IPS-NIHi7 (cell line): Measurements from ENCODE around the gene ENOX1.

Experiments used
- DNase-seq: peaks from one replicate; pipeline ENCODE4 v3.0.0; 2012; ENCODE audit warnings: mixed read lengths; ENCODE audit errors: extremely low spot score

The ENOX1 gene

DNA sequence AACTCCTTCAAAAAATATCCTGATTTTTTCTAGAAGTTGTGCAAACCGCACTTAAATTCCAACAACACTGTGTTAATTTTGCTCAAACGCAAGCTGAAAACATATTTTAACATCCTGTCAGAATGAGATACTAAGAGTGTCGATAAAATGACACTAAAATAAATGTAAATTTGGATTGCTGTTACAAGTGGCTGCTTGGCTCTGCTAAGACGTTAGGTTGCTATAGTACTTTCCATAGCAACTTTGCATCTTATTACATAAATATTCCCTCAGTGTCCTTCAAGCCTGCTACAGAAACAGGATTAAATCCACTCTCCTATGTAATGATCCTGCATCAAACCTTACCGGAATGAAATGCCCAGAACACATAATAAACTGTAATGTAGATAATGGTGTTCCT is 471.2 kb downstream of the ENOX1 start:
- DNase-seq = no peak

DNA sequence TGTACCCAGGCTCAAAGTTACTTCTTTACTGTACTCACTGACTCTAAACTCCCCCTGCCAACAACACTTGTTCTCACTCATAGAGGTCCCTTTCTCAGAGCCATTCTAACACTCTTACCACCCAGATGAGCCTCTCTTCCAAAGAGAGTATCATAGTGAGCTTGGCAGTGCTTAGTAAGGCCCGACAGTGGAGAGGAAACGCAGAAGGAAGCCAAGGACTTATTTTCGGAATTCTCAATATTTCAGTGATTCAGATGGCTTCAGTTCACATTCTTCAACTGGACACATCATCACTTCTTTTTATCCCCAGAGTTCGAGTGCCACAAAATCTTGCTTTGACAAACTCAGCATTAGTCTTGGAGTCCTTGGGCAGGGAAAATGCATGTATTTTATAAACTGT is 477.5 kb downstream of the ENOX1 start:
- DNase-seq = no peak

DNA sequence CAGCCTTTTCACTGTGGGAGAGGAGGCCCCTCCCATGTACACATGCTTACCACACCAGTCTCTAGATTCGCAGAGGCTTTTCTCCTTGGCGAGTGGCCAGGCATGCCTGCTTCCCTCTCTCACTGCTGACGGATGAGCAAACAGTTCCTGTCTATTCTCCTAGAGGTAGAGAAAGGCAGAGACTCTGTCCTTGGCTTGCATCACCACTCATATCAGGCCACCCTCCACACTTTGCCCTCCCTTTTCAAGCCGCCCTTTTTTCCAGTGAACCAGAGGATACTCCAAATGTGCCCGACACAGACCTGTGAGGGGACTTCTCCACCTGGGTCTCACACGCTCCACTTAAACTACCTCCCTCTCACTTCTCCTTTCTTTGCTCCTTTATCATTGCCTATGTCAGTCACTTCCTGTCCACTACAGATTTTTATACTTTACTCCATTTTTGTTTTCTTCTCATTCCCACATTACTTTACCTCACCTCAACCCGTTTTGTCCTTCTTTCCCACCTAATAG is 478.8 kb downstream of the ENOX1 start:
- DNase-seq = no peak

DNA sequence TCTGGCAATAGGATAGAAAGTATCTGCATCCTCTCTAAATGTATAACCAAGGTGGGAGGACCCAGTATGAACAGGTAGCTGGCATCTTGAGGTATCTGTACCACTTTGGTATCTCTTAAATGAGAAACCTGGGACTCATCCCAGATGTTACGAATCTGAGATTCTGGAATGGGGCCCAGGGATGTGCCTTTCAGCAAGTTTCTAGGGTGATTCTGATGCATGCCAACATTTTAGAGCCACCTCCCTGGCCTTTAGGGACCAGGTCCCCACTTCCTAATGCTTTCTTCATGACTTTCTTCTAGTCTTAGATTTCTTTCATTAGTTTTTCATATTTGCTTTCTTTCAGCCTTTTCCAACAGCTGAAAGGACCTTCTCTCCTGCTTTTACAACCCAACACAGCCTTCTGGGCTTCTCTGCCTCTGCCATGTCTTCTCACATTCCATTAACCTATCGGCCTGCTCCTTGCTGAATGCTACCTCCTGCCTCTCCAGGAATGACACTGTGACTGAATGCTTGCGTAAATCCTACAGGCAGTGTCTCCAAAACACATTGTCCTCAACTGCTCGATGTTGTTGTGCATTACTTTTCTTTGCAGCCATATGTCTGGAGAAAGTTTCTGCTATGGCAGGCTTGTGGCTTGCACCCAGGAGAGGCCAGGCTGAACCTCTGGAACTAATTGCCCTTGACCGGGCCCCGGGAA is 479.4 kb downstream of the ENOX1 start:
- DNase-seq = no peak

DNA sequence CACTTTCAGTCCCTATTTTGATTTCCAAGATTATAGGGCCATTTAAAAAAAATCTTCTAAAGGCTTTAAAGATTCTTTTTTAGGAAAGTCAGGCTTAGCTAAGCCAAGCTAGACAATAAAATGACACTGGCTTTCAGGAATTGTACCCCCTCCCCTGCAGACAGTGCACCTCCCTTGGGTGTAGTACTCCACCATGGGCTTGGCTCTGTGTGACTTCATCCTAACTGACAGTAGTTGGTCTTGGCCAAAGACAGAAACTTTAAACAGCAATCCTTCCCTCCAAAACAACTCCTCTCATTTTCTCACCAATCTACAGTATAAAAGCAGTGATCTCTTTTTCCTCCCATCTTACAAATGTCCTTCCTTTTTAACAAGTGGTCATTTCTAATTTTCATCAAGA is 480.4 kb downstream of the ENOX1 start:
- DNase-seq = no peak

DNA sequence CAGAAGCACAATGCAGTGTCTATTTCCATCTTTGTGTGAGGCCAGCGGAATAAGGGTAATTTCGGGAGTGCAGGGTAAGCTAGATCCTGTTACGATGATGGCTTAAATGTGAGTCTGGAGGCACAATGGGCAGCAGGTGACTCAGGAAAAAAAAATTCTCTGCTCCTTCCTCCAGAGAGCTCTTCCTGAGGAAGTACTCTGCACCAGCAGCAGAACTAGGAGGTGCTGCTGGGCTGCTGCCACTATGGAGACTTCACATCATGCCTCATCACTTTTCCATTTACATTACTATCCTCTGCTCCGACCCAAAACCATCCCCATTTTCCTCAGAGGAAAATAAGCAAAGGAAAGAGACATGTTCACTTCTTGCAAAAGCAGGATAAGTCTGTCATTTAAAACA is 481.4 kb downstream of the ENOX1 start:
- no peak for DNase-seq

DNA sequence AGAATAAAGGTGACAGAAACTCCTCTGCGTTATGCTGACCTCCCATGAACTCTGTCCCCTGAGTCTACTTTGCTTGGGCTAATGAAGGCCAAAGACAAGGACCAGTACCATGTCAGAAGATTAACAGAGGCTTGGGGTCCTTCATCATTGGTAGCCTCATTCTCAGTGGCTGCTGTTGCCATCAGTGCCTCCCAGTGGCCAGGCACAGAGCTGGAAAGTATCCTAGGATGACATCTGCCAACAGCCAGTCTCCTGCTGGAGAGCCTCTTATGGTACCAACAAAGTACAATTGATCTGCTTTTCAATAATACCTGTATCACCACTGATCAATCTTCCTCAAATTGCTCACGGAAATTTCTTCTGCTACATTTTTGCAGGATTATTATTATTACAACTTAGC is 481.8 kb downstream of the ENOX1 start:
- DNase-seq = peak; percentile 31

DNA sequence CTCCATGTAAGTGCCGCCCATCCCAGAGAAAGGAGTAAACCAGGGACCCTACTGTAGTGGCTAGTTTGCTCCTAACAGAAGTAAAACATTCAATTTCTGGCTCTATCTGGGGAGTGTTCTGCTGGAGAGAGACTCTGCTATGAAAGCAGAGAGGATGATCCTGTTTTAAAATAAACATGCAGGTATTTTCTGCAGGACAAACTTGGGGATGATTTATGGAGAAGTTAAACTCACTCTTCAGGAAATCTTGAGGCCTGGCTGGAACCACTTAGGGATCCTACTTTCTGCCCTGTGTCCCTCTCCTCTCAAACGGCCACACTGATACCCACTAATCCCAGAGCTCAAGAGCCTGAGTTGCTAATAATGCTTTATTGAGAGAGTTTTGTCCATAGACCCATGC is 482.3 kb downstream of the ENOX1 start:
- no peak for DNase-seq

DNA sequence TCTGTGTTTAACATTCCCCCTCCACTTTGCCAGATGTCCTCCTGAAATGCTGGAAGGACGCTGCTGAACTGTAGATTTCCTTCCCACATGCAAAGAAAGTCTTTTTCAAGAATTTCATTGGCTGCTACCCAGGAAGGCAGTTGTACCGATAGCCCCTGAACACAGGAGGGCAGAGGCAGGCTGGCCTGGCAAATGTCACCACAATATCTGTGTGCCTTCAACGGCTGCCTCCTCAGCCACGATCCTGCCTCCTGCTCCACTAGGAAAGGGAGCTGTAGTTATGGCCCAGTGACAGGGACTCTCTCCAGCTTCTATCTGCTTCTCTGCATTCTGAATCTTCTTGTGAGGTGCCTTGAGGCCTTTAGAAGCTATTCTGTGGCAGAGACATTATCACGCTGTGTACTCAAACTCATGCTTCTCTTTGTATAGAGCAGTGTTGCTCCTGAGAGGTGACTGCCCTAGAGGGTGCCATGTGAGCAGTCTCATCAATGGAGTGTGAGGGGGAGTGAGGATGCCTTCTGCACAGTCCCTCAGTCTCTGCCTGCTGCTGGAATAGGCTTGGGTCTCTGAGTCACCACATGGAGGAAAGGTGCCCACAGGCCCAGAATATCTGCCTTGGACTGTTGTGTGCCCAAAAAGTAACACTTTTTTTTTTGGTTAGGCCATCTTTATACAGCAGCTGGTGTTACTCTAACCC is 483.6 kb downstream of the ENOX1 start:
- peak; percentile 78 for DNase-seq

DNA sequence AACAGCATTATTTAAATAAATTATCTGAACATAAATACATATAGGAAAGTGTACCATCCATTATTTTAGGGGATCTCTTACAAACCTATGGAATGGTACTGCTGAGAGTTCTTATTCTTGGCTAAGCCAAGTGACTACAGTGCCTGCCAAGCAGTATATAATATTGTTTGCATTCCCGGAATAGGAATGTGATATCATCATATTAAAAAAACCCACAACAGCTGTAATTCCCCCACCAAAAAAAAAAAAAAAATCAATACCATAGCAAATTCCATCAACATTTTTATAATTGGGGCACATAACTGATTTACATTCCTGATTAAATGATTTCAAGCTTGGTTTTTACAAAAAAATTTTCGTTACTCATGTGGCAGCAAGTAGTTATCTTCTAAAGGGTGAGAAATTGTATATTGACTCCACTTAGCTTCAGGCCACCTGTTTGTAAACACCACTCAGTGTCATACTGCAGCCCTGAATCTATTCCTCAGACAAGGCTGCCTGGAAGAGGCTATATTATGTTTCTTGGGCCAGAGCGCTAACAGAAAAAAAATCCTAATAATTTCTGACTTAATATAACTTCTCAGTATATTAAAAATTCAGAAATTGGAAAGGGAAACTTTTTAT is 485.3 kb downstream of the ENOX1 start:
- no peak for DNase-seq

DNA sequence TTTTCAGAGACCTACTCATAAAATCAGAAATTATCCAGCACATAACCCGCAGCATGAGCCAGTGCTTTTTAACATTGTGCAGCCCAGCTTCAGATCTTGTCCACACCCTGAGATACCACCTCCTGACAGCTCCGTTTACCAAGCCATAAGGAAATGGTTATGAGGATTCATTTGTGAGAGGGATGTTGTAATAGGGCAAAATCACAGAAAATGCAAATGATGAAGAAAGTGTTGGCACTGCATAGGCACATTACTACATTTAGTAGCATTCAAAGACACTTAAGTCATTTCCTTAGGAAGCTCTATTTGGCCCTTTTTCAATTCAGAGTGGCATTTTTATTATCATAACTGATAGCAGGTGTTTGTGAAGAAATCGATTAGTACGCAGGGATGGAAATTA is 485.9 kb downstream of the ENOX1 start:
- DNase-seq = no peak

DNA sequence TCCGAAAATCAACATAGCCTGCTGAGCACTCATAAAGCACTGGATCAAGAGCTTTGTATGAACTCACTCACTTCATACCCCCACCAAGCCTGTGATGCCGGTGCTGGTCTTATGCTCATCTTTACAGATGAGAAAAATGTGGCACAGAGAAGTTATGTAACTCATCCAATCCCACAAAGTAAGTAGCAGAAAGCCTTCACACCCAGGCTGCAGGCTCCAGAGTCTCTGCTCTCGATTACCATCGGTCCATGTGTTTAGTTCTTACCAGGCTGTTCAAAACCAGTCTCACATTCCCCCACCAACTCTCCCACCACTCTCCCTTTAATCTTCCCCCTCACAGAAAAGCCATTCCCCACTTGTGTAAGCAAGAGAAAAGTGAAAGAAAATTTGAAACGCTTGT is 487.4 kb downstream of the ENOX1 start:
- no peak for DNase-seq

DNA sequence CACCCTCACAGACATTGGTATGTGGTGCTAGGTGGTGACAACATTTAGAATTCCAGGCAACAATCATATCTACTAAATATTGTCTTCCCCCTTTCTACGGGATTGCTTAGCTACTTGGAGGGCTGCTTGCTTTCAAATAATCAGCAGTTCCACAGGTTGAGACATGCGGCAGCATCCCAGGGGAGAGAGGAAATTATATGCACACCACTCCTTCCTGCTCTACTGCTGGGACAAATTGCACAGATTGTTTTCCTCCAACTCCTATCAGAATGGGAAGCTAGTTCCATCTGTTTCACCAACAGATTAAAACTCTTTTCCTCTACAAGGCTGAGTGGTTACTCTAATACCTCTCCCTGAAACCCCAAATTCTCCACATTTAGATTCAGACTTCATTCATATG is 488.0 kb downstream of the ENOX1 start:
- no peak for DNase-seq

DNA sequence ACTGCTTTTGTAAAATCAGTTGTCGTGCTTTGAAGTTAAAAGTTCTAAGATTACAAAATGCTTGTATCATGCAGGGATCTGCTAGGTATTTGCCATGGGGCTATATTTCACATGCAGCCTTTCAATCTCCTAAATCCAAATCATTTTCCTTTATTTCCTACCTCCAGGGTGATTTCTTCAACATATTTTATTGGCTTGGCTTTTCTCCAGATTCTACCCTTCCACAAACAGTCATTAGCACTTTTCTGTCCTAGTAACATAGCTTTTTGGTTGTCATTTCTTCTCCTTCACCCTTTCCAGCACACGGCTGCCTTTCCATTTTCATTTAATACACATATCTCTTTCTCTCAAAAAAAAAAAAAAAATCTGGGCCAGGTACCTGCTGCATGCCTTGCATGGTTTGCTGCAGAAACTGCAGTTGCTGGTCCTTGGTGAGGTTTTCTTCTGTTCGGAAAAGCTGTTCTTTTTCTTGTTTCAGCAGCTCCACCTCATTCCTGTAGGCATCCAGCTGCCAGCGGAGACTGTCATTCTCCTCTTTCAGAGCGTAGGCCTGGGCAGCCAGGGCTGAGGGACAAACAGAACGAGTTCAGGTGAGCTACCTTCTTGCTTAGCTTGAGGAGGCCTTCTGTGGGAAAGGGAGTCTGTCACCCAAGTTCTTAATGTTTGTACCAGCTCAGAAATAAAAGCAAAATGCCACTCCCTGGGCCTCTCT is 488.6 kb downstream of the ENOX1 start:
- no peak for DNase-seq

DNA sequence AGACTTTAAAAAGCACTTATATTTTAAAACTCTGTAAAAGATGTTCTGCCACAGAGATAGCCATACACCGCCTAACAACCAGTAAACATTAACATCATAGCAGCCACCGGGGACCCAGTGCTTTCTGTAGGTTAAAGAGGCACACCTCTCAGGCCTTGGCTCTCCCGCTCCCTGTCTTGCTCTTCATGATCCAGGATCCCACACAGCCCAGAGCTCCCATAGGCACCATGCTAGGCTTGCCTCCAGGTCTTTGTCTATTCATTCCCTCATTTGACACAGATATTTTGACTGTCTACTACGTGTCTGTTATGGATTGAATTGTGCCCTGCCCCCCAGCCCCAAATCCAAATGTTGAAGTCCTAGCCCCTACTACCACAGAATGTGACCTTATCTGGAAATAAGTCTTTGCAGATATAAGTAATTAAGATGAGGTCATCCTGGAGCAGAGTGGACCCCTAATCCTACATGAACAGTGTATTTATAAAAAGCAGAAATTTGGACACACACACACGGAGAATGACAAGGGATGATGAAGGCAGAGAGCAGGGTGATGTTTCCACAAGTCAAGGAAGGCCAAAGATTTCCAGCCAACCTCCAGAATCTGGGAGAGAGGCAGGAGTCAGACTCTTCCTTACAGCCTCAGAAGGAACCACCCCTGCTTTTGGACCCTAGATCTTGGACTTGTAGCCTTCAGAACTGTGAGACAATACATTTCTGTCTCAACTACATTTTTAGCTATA is 490.8 kb downstream of the ENOX1 start:
- no peak for DNase-seq

DNA sequence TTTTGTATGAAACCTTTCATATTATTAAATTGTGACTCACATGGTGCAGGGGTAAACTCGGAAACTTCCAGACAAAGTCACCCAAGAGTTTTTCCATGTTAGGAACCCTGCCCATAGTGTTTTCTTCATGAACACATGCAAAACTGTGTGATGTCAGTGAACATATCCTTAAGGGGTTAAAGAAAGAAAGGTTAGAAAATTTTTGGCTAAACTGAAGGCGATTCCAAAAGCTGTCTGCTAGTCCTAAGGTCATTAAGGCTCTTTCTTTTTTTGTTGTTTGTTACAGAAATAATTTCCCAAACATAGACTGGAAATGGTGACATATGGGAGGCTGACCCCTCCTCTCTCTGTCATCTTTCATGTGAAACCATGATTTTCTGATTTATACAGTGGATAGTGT is 491.5 kb downstream of the ENOX1 start:
- DNase-seq = no peak

DNA sequence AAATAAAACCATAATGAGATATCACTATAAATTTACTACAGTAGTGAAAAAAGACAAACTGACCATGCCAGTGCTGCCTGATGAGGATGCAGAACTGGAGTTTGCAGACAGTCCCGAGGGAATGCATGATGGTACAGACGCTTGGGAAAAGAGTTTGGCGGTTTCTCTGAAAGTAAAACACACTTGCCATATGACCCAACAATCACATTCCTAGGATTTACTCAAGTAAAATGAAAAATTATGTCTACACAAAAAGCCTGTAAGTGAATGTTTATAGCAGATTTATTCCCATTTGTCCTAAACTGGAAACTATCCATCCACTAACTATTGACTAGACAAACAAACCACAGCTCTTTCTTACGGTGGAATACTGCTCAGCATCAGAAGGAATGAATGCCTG is 492.4 kb downstream of the ENOX1 start:
- no peak for DNase-seq

DNA sequence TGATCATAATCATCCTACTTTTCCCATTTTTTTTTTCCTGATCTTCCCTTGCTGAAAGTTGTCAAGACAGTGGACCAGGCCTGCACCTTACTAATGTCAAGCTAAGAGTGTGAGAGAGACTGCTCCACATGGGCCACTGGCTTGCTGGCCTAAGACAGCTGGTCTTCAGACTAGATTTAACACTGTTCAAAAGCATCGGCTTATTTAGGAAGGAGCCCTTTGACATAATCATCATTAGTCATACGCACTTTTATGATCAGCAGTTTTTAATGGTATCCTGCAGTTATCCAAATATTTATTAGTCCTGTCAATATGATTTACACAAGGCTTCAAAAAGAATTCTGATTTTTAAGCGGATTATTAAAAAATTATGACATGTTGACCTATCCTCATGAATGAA is 492.8 kb downstream of the ENOX1 start:
- DNase-seq = no peak

DNA sequence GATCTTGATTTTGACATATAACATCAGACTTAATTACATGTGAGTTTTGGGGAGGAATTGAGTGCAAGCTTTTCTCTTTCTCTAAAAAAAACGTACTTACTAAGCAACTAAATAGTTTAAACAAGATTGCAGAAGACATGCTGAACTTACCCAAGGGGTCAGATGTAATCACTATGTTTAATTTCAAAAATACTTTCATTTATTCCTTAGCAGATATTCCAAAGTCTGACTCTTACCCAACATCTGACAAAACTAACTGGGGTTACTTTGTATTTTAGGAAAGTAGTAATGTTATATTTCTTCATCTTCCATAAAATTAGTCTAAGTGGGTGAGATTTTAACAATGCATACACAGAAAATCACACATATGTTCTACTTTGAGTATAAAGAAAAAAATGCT is 493.2 kb downstream of the ENOX1 start:
- no peak for DNase-seq

DNA sequence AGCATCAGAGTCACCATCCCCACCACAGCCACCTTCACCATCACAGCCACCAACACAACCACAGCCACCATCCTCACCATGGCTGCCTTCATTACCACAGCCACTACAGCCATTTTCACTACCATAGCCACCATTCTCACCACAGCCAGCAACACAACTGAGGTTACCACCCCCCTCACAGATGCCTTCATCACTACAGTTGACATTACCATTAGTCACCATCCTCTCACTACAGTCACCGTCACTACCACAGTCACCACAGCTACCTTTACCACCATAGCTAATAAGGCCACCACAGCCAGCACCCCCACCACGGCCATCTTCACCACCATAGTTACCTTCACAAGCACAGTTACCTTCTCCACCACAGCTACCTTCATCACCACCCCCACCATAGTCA is 493.8 kb downstream of the ENOX1 start:
- no peak for DNase-seq

DNA sequence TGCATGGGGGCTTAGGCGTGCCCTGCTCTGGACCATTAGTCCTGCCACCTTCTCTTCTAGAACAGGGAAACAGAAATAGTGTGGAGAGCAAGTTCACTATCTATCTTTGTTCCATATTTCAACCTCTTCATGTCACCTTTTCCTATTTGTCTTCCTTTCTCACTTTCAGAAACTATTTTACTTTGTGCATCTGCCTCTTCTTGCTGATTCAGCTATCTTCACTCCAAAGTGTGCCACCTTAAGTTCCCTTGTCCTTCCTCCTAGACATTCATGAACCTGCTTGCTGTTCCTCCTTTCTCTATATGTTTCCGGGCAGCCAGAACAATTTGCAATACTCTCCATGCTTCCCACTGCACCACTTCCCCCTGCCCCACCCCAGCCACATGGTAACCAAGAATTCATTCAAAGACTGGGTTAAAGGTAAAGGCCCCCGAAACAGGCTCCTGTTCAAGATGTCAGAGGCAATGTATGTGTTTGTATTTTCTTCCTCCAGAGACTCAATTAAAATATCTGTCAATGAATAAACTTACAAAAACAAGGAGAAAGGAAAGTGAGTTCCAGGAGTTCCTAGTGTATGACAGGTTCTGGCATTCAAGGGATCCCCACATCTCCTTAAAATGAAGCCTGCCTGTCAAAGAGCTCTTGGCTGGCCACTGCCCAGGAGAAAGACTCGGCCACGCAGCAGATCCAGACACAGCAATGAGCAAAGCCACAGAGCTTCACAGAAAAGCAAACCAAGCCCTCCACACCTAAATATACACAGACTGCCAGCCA is 495.3 kb downstream of the ENOX1 start:
- no peak for DNase-seq
